ENCODE measurements around the gene RXFP4. TPM values are rescaled to one million over a fixed set of nuclear protein-coding genes. Genes with fewer than 3 reads are reported as not detected.

RXFP4 gene, protein sequence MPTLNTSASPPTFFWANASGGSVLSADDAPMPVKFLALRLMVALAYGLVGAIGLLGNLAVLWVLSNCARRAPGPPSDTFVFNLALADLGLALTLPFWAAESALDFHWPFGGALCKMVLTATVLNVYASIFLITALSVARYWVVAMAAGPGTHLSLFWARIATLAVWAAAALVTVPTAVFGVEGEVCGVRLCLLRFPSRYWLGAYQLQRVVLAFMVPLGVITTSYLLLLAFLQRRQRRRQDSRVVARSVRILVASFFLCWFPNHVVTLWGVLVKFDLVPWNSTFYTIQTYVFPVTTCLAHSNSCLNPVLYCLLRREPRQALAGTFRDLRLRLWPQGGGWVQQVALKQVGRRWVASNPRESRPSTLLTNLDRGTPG
- not detected in 2 replicates for polyA plus RNA-seq (2012; rRNA removed)
- not detected in 2 replicates for polyA plus RNA-seq (2012; cell fraction: cytosol; rRNA removed)
- polyA plus RNA-seq (2012; cell fraction: nucleus; rRNA removed), result not detected in 2 replicates

GRCh38 chr1:155940993-155941844 is at the start of gene RXFP4:
Gene RXFP4 (plus strand): TSS chr1:155941638. CDS start chr1:155941710, 72 bp downstream.
- Histone ChIP-seq H3K9ac (peak within 1 kb of the TSS; percentile 22; the same call in 1 of the 2 replicates), H3K9me2 (no peaks in the 10 kb centered on the region), H4K20me1 (ENCODE audit: insufficient read depth) (no peaks in the 10 kb centered on the region), H3K27me3 (ENCODE audit: insufficient read depth) (no peaks in the 10 kb centered on the region), H3K79me2 (ENCODE audit: insufficient read depth) (no peaks in the 10 kb centered on the region), H3K4me1 (ENCODE audit: control insufficient read depth in 1 of 2, insufficient read depth in 2 of 2, low read depth in 1 of 2, low read length in 1 of 2) (peaks cover 17 to 23% of the 10 kb centered on the region in 2 experiments), H3K4me3 (ENCODE audit: low read depth in 2 of 2, low read length in 1 of 2) (no peak within 1 kb of the TSS), H3F3A (replicated peaks; ENCODE audit: insufficient read depth) (peaks cover 50% of the 10 kb centered on the region), H3K36me3 (replicated peaks in 1 of 2; ENCODE audit: control insufficient read depth in 1 of 2, insufficient read depth in 2 of 2, low read length in 1 of 2) (peaks cover 1 to 5% of the 10 kb centered on the region in 2 experiments), H3K9me3 (no peaks in the 10 kb centered on the region), H3K27ac (ENCODE audit: low read depth in 2 of 2, low read length in 1 of 2) (peak within 1 kb of the TSS; percentile 71 to 84), H2AFZ (ENCODE audit: low read depth) (peak within 1 kb of the TSS; percentile 67), H3K4me2 (peak within 1 kb of the TSS; percentile 34; the same call in 1 of the 2 replicates)
- 84% methylated on average over 8 of the region's 11 CpGs for WGBS (ENCODE audit: low lambda C conversion rate)
- TF ChIP-seq SIN3A (IDR thresholded peaks at IDR 0.05; ENCODE audit: borderline replicate concordance, low read depth, low read length), result no peak
- TF ChIP-seq POLR2AphosphoS5 (IDR thresholded peaks at IDR 0.05; ENCODE audit: low read depth, low read length), result peak; percentile 8; the same call in 1 of the 2 replicates
- no peak for TF ChIP-seq USF1 (IDR thresholded peaks at IDR 0.05; ENCODE audit: borderline replicate concordance, low read depth)
- CTCF ChIA-PET, result interaction anchor here (1.0 to 5.2 kb wide), 7 partner anchors 14 to 125 kb away, joined by 3 to 83 read pairs (median 4); partner anchors contain the start of gene ARHGEF2
- POLR2A ChIA-PET, result interaction anchor here (0.8 to 1.4 kb wide), 4 partner anchors 9 to 110 kb away, joined by 3 to 5 read pairs (median 4); no protein-coding TSS in a partner anchor
- no peak for DNase-seq

DNA sequence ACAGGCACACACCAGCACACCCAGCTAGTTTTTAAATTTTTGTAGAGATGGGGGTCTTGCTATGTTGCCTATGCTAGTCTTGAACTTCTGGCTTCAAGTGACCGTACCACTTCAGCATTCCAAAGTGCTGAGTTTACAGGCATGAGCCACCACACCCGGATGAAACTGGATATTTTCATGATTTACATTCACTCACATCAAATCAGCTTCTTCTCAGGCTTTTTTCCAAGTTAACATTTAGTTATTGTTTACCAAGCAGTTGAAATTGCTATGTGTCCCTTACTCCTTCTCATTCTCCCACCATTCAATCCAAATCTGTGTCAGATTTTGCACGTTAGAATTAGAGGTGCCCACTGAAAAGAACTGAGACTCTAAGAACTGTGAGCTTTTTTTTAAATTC is 48.6 kb upstream of the RXFP4 start:
- Histone ChIP-seq H2AFZ (ENCODE audit: low read depth) (no peak overlapping the region), H3K79me2 (ENCODE audit: insufficient read depth) (peaks cover 7% of the 10 kb centered on the region; the same call in 1 of the 2 replicates), H3K4me3 (ENCODE audit: low read depth in 2 of 2, low read length in 1 of 2) (peak overlapping the region in 1 of 2 experiments; percentile 23; a peak in 1 of 4 replicates), H3K36me3 (replicated peaks in 1 of 2; ENCODE audit: control insufficient read depth in 1 of 2, insufficient read depth in 2 of 2, low read length in 1 of 2) (peaks cover 0 to 18% of the 10 kb centered on the region in 2 experiments), H3K4me2 (peak overlapping the region; percentile 66), H3K9me3 (no peaks in the 10 kb centered on the region), H4K20me1 (ENCODE audit: insufficient read depth) (no peaks in the 10 kb centered on the region), H3K9ac (peak overlapping the region; percentile 72), H3F3A (replicated peaks; ENCODE audit: insufficient read depth) (peaks cover 57% of the 10 kb centered on the region), H3K9me2 (no peaks in the 10 kb centered on the region), H3K27ac (ENCODE audit: low read depth in 2 of 2, low read length in 1 of 2) (peak overlapping the region; percentile 79 to 94), H3K27me3 (ENCODE audit: insufficient read depth) (no peaks in the 10 kb centered on the region), H3K4me1 (ENCODE audit: control insufficient read depth in 1 of 2, insufficient read depth in 2 of 2, low read depth in 1 of 2, low read length in 1 of 2) (peaks cover 2 to 49% of the 10 kb centered on the region in 2 experiments)
- CTCF ChIA-PET, result interaction anchor here (1.6 kb wide), 1 partner anchor 13 kb away, joined by 3 read pairs; no protein-coding TSS in a partner anchor
- 15% methylated on average over 3 of the region's 3 CpGs for WGBS (ENCODE audit: low lambda C conversion rate)
- POLR2A ChIA-PET, result no interaction called here
- TF ChIP-seq USF1 (IDR thresholded peaks at IDR 0.05; ENCODE audit: borderline replicate concordance, low read depth), result no peak
- TF ChIP-seq TCF12 (IDR thresholded peaks at IDR 0.05), result peak; percentile 64
- no peak for TF ChIP-seq ZBTB33 (IDR thresholded peaks at IDR 0.05; ENCODE audit: borderline replicate concordance, low read depth)
- no peak for TF ChIP-seq RCOR1 (IDR thresholded peaks at IDR 0.05; ENCODE audit: low read length)
- peak; percentile 60; the same call in 1 of the 2 replicates for TF ChIP-seq FOSL2 (IDR thresholded peaks at IDR 0.05; ENCODE audit: borderline replicate concordance, low read depth)
- no peak for TF ChIP-seq RAD21 (IDR thresholded peaks at IDR 0.05; ENCODE audit: low read length)
- peak; percentile 86 for TF ChIP-seq JUND (IDR thresholded peaks at IDR 0.05)
- TF ChIP-seq TAF1 (IDR thresholded peaks at IDR 0.05; ENCODE audit: borderline replicate concordance, low read depth, low read length), result no peak
- TF ChIP-seq, protein P1, sequence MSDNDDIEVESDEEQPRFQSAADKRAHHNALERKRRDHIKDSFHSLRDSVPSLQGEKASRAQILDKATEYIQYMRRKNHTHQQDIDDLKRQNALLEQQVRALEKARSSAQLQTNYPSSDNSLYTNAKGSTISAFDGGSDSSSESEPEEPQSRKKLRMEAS (IDR thresholded peaks at IDR 0.05; ENCODE audit: low read depth), result peak; percentile 44; the same call in 1 of the 2 replicates
- TF ChIP-seq TEAD4 (IDR thresholded peaks at IDR 0.05; ENCODE audit: borderline replicate concordance, insufficient read depth), result no peak
- TF ChIP-seq RFX5 (IDR thresholded peaks at IDR 0.05; ENCODE audit: low read length), result no peak
- TF ChIP-seq, protein P2, sequence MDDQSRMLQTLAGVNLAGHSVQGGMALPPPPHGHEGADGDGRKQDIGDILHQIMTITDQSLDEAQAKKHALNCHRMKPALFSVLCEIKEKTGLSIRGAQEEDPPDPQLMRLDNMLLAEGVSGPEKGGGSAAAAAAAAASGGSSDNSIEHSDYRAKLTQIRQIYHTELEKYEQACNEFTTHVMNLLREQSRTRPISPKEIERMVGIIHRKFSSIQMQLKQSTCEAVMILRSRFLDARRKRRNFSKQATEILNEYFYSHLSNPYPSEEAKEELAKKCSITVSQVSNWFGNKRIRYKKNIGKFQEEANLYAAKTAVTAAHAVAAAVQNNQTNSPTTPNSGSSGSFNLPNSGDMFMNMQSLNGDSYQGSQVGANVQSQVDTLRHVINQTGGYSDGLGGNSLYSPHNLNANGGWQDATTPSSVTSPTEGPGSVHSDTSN (IDR thresholded peaks at IDR 0.05), result peak; percentile 74
- TF ChIP-seq RXRA (IDR thresholded peaks at IDR 0.05; ENCODE audit: borderline replicate concordance, low read depth), result 0 out of 2 replicates have a peak, but pooled peaks have one; percentile 6
- no peak for DNase-seq
